Activated naive CD8-positive, alpha-beta T cell treated with anti-CD3 and anti-CD28 coated beads, Interleukin-2, amount 50 U/mL, for 24 hours (primary cell): ENCODE results near the gene DRC7.
"Not testable (repeated sequence)": the region's sequence is repeated elsewhere in the genome, so short reads cannot be mapped to it uniquely, and the experiment has no call there.

Source experiments
- ATAC-seq: fragments of 150-1000 bp; cut with Tn5 transposase; one replicate; pipeline ENCODE4 v1.10.0; 2021
- DNase-seq: peaks from one replicate; pipeline ENCODE4 v3.0.0; 2021
- H3K27ac Mint-ChIP-seq: one replicate; pipeline ENCODE4 v1.8.0; 2021; ENCODE audit warnings: mild to moderate bottlenecking, mixed read lengths
- H3K27me3 Mint-ChIP-seq: one replicate; pipeline ENCODE4 v1.8.0; 2021; ENCODE audit warnings: mixed read lengths
- H3K36me3 Mint-ChIP-seq: one replicate; pipeline ENCODE4 v1.8.0; 2021; ENCODE audit warnings: low read depth, mixed read lengths
- H3K4me1 Mint-ChIP-seq: one replicate; pipeline ENCODE4 v1.8.0; 2021; ENCODE audit warnings: mixed read lengths
- H3K4me3 Mint-ChIP-seq: one replicate; pipeline ENCODE4 v1.8.0; 2021; ENCODE audit warnings: mild to moderate bottlenecking, moderate library complexity, mixed read lengths
- H3K9me3 Mint-ChIP-seq: one replicate; pipeline ENCODE4 v1.8.0; 2021; ENCODE audit warnings: mixed read lengths

Gene DRC7

GRCh38 chr16:57667526-57668262 is 26.9 kb upstream of the DRC7 start:
- H3K36me3 Mint-ChIP-seq = no peaks in the 10 kb centered on the region
- H3K27ac Mint-ChIP-seq = no peak overlapping the region
- H3K4me1 Mint-ChIP-seq = no peaks in the 10 kb centered on the region
- no peaks in the 10 kb centered on the region for H3K9me3 Mint-ChIP-seq
- ATAC-seq = no peak
- H3K4me3 Mint-ChIP-seq = no peak overlapping the region
- DNase-seq = no peak
- no peaks in the 10 kb centered on the region for H3K27me3 Mint-ChIP-seq

- Mint-ChIP-seq H3K27ac (no peak within 1 kb of the TSS), H3K27me3 (no peaks in the 10 kb centered on the region), H3K36me3 (no peaks in the 10 kb centered on the region), H3K9me3 (no peaks in the 10 kb centered on the region), H3K4me3 (no peak within 1 kb of the TSS), H3K4me1 (no peaks in the 10 kb centered on the region)
- ATAC-seq = no peak
- DNase-seq = no peak
Observed at GRCh38 chr16:57668263-57668571, 26.4 kb upstream of the DRC7 start, which contains the start of gene ADGRG3. TSS of gene ADGRG3 (plus strand) at chr16:57668306. CDS start at chr16:57668348, 42 bp downstream.

- ATAC-seq (no peak), DNase-seq (no peak)
- Mint-ChIP-seq H3K4me3 (no peak overlapping the region), H3K27ac (no peak overlapping the region), H3K4me1 (no peaks in the 10 kb centered on the region), H3K36me3 (no peaks in the 10 kb centered on the region), H3K27me3 (no peaks in the 10 kb centered on the region), H3K9me3 (no peaks in the 10 kb centered on the region)
Observed at GRCh38 chr16:57668630-57669475, 25.8 kb upstream of the DRC7 start.

GRCh38 chr16:57669476-57670162 is 25.0 kb upstream of the DRC7 start:
- Mint-ChIP-seq H3K36me3 (no peaks in the 10 kb centered on the region), H3K27ac (no peak overlapping the region), H3K27me3 (no peaks in the 10 kb centered on the region), H3K4me3 (no peak overlapping the region), H3K9me3 (no peaks in the 10 kb centered on the region), H3K4me1 (no peaks in the 10 kb centered on the region)
- DNase-seq = no peak
- ATAC-seq = no peak

DNA sequence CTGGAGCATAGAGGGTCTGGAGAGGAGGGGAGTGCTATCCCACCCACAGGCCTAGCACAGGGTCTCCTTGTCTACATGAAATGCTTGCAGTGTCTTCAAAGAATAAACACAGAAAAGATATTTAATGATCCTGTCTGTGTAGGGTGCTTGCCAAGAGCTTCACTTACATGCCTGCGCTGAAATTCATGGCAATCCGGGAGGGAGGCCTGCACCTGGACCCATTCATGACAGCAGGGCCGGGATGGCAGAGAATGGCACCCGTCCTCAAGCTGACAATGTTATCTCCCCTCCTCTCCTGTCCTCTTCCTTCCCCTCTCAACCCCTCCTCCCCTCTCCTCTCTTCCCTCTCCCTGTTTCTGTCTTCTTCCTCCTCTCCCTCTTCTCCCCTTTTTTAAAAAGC is 24.4 kb upstream of the DRC7 start:
- Mint-ChIP-seq H3K4me3 (no peak overlapping the region), H3K27ac (no peak overlapping the region), H3K27me3 (no peaks in the 10 kb centered on the region), H3K4me1 (no peaks in the 10 kb centered on the region), H3K36me3 (no peaks in the 10 kb centered on the region), H3K9me3 (no peaks in the 10 kb centered on the region)
- ATAC-seq (no peak), DNase-seq (no peak)

DNA sequence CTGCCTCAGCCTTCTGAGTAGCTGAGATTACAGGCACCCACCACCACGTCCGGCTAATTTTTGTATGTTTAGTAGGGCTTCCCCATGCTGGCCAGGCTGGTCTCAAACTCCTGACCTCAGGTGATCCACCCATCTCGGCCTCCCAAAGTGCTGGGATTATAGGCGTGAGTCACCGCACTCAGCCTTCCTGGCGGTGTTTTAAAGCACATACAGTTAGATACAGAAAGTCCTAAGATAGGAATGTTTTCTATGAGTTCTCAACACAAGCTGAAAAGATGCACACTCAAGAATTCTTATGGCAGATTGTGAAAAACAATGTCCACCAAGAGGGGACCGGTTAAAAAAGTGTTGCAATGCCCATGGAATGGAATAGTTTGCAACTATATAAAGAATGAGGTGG is 23.2 kb upstream of the DRC7 start:
- H3K4me3 Mint-ChIP-seq, H3K9me3 Mint-ChIP-seq, H3K27me3 Mint-ChIP-seq, H3K36me3 Mint-ChIP-seq, H3K4me1 Mint-ChIP-seq, ATAC-seq, H3K27ac Mint-ChIP-seq, DNase-seq: not testable (repeated sequence)

DNA sequence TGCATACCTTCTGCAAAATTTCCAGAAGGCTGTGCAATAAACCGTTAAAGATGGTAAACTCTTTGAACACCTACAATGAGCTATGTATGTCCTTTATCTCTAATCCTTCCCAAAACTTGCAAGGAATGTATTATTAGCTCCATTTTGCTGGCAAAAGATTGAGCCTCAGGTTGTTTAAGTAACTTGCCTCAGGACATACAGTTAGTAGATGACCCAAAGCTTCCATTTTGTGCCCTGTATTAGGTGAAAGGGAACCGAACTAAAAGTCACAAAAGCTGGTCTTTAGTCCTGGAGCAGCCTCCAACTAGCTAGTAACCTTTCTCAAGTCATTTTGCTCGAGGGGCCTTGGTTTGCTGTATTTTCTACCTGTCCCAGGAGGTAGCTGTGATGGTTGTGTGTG is 22.2 kb upstream of the DRC7 start:
- ATAC-seq (no peak), DNase-seq (no peak)
- no peaks in the 10 kb centered on the region for H3K9me3 Mint-ChIP-seq
- H3K4me3 Mint-ChIP-seq = no peak overlapping the region
- H3K27me3 Mint-ChIP-seq = no peaks in the 10 kb centered on the region
- no peak overlapping the region for H3K27ac Mint-ChIP-seq
- H3K4me1 Mint-ChIP-seq = no peaks in the 10 kb centered on the region
- H3K36me3 Mint-ChIP-seq = no peaks in the 10 kb centered on the region

- H3K9me3 Mint-ChIP-seq = no peaks in the 10 kb centered on the region
- H3K36me3 Mint-ChIP-seq = no peaks in the 10 kb centered on the region
- no peak for DNase-seq
- no peaks in the 10 kb centered on the region for H3K27me3 Mint-ChIP-seq
- ATAC-seq = no peak
- no peaks in the 10 kb centered on the region for H3K4me1 Mint-ChIP-seq
- no peak overlapping the region for H3K27ac Mint-ChIP-seq
- no peak overlapping the region for H3K4me3 Mint-ChIP-seq
Observed at GRCh38 chr16:57672824-57673223, 21.8 kb upstream of the DRC7 start.

- no peaks in the 10 kb centered on the region for H3K36me3 Mint-ChIP-seq
- ATAC-seq = no peak
- no peaks in the 10 kb centered on the region for H3K9me3 Mint-ChIP-seq
- no peak overlapping the region for H3K27ac Mint-ChIP-seq
- H3K27me3 Mint-ChIP-seq = no peaks in the 10 kb centered on the region
- H3K4me3 Mint-ChIP-seq = no peak overlapping the region
- no peak for DNase-seq
- no peaks in the 10 kb centered on the region for H3K4me1 Mint-ChIP-seq
Observed at GRCh38 chr16:57675741-57676551, 18.7 kb upstream of the DRC7 start.

DNA sequence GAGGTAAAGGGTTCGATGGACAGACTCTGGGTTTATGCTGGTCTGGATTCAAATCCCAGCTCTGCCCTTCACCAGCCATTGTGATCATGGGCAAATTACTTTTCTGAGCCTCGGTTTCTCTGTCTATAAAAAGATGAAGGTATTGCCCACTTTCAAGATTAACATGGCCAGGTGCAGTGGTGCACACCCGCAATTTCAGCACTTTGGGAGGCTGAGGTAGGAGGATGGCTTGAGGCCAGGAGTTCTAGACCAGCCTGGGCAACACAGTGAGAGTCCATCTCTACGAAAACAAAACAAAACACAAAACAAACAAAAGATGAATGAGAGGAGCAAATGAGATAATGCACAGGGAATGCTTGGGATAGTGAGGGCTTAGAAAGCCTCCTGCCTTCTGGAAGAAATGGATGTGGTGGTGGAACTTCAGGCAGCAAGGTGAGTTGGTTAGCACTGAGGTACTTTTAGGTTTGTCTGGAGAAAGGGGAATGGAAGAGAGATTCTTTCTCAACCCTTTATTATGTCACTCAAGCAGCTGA is 18.0 kb upstream of the DRC7 start:
- Mint-ChIP-seq H3K4me3 (no peak overlapping the region), H3K27ac (no peak overlapping the region), H3K4me1 (no peaks in the 10 kb centered on the region), H3K36me3 (no peaks in the 10 kb centered on the region), H3K27me3 (no peaks in the 10 kb centered on the region), H3K9me3 (no peaks in the 10 kb centered on the region)
- no peak for DNase-seq
- no peak for ATAC-seq

- Mint-ChIP-seq H3K27ac (no peak overlapping the region), H3K36me3 (no peaks in the 10 kb centered on the region), H3K4me3 (no peak overlapping the region), H3K4me1 (no peaks in the 10 kb centered on the region), H3K9me3 (no peaks in the 10 kb centered on the region), H3K27me3 (no peaks in the 10 kb centered on the region)
- ATAC-seq (no peak), DNase-seq (no peak)
Observed at GRCh38 chr16:57677622-57678369, 16.8 kb upstream of the DRC7 start.

- Mint-ChIP-seq H3K36me3 (no peaks in the 10 kb centered on the region), H3K4me3 (no peak overlapping the region), H3K4me1 (no peaks in the 10 kb centered on the region), H3K27ac (no peak overlapping the region), H3K9me3 (no peaks in the 10 kb centered on the region), H3K27me3 (no peaks in the 10 kb centered on the region)
- DNase-seq (no peak), ATAC-seq (no peak)
Observed at GRCh38 chr16:57679016-57679415, 15.6 kb upstream of the DRC7 start.

- DNase-seq = no peak
- Mint-ChIP-seq H3K36me3 (no peaks in the 10 kb centered on the region), H3K4me3 (no peak overlapping the region), H3K27ac (no peak overlapping the region), H3K9me3 (no peaks in the 10 kb centered on the region), H3K27me3 (no peaks in the 10 kb centered on the region), H3K4me1 (no peaks in the 10 kb centered on the region)
- ATAC-seq = no peak
Observed at GRCh38 chr16:57679767-57680482, 14.7 kb upstream of the DRC7 start.
